GM21619 (cell line): Measurements from ENCODE around the gene OCIAD1.
"Not testable (repeated sequence)": the region's sequence is repeated elsewhere in the genome, so short reads cannot be mapped to it uniquely, and the experiment has no call there.

Source experiments
- ATAC-seq: cut with Tn5 transposase; IDR thresholded peaks from one replicate; pipeline ENCODE4 v1.9.1; 2021; ENCODE audit not compliant: unreplicated experiment

OCIAD1 gene

GRCh38 chr4:48816971-48817370 lies 13.9 kb upstream of the OCIAD1 start:
- no peak for ATAC-seq

DNA sequence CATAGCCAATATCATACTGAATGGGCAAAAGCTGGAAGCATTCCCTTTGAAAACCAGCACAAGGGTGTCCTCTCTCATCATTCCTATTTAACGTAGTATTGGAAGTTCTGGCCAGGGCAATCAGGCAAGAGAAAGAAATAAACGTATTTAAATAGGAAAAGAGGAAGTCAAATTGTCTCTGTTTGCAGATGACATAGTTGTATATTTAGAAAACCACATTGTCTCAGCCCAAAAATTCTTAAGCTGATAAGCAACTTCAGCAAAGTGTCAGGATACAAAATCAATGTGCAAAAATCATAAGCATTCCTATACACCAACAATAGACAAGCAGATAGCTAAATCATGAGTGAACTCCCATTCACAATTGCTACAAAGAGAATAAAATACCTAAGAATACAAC lies 9.5 kb upstream of the OCIAD1 start:
- ATAC-seq, result not testable (repeated sequence)

DNA sequence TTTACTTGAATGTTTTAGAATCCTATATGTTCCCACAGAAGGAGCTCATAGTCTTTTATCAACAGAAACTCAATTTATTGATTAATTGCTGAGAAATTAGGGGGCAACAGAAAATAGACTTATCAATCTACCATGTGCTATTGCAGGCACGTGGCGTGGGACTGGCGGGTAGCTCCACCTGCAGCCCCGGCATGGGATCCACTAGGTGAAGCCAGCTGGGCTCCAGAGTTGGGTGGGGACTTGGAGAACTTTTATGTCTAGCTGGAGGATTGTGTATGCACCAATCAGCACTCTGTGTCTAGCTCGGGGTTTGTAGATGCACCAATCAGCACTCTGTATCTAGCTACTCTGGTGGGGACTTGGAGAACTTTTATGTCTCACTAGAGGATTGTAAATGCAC lies 3.3 kb upstream of the OCIAD1 start:
- ATAC-seq, result no peak

DNA sequence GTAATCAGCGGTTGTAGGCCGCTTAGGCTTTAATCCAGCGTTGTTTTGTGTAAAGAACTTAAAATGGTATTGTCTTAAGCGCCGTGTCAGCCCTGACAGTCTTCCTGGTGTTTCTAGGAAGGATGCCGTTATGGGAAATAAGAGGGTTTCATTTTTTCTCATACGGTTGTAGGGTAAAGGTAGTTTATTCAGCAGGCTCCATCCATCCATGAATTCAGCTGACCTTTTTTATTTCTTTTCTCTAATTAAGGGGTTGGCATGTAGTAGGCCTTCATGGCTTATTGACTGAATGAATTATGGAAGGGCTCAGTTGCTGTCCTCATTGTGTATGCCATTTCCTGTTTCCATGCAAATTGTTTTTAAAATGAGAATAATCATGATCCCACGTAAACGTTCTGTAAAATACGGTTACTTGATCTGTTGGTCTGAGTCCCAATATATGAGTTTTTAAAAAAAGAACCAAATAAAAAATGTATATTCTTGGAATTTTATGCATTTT lies 693 bp downstream of the OCIAD1 start:
- ATAC-seq, result no peak

DNA sequence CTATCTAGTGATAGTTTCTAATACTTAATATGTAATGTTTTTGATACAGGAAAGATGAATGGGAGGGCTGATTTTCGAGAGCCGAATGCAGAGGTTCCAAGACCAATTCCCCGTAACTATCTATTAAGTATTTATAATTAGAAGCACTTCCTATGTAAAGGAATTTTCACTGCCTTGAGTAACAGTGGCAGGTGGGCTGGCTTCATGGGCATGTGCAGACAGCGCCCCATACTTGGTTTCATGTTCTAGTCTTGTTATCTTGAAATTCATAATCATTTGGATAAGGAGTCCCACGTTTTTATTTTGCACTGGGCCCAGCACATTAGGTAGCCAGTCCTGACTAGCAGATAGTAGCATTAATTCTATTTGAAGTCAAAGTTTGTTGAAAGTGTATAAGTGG lies 1.7 kb downstream of the OCIAD1 start:
- no peak for ATAC-seq

- no peak for ATAC-seq
These were observed 5.8 kb downstream of the OCIAD1 start for GRCh38 chr4:48836658-48837057.

GRCh38 chr4:48841045-48841827 lies 10.3 kb downstream of the OCIAD1 start:
- ATAC-seq, result no peak

DNA sequence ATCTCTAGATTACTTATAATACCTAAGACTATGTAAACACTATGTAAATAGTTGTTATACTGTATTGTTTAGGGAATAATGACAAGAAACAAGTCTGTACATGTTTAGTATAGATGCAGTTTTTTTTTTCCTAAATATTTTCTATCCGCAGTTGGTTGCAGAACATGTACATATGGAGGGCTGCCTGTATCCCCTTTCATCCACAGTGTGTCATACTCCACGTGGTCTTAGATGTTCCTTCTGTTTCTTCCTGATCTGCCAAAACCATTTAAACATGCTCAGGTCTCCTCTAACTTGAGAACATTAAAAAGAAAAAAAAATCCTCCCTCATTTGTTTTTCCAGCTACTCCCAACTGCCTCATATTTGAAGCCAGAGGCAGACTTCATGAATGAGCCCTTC lies 14.0 kb downstream of the OCIAD1 start:
- no peak for ATAC-seq

GRCh38 chr4:48848799-48849198 lies 17.9 kb downstream of the OCIAD1 start:
- ATAC-seq, result not testable (repeated sequence)

DNA sequence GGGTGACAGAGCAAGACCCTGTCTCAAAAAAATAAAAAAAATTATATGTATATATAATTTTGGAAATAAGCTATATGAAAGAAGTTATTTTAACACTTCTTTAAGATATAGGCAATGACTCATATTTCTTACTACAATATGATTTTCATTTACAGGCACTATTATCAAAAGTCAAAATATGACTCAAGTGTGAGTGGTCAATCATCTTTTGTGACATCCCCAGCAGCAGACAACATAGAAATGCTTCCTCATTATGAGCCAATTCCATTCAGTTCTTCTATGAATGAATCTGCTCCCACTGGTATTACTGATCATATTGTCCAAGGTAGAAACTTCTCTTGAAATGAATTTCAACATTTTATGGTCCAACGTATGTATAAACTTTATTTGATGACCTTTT lies 20.8 kb downstream of the OCIAD1 start:
- no peak for ATAC-seq

DNA sequence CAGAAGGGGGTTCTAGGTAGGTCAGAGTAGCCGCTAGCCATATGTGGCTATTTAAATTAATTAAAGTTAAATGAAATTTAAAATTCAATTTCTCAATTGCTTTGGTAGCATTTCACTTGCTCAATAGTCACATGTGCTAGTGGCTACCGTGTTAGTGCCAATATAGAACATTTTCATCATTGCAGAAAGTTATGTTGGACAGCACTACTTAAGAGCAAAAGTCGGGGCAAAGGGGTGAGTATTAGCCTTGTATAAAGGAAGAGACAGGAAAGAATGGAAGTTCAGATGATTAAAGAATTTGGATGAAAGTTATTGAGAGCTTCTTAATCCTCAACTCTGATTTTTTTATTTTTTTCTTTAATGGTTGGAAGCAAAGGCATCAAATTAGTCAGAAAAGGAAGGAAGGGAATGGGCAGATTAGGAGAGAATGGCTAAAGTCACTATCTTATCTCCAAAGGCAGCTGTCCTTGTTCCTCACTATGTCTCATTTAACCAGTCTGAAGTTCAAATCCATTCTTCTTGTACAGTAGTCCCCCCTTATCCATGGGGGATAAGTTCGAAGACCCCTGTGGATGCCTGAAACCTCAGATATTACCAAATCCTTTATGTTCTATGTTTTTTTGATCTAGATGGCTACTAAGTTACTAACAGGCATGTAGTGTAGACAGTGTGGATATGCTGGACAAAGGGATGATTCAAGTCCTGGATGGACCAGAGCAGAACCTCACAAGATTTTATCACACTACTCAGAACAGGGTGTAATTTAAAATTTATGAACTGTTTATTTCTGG lies 22.9 kb downstream of the OCIAD1 start:
- ATAC-seq, result no peak

- no peak for ATAC-seq
These were observed 23.5 kb downstream of the OCIAD1 start for GRCh38 chr4:48854395-48854683.

- no peak for ATAC-seq
These were observed 24.1 kb downstream of the OCIAD1 start for GRCh38 chr4:48854982-48855381.

DNA sequence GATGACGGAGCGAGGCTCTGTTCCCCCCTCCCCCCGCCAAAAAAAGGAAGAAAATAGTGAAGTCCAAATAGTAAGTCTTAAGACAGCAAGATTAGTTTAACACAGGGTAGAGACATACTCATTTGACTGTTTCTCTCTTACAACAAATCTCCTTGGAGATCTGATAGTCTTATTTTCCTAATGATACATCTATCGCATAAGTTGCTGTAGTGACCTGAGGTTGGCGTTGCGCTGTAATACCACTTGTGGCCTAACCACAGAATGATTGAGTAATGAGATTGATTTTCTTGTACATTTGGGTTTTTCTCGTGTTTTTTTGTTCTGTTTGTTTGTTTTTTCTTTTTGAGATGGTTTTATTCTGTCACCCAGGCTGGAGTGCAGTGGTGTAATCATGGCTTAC lies 27.2 kb downstream of the OCIAD1 start:
- ATAC-seq, result no peak

- no peak for ATAC-seq
These were observed 31.1 kb downstream of the OCIAD1 start for GRCh38 chr4:48862038-48862437.

GRCh38 chr4:48862661-48863060 lies 31.8 kb downstream of the OCIAD1 start:
- ATAC-seq, result no peak

DNA sequence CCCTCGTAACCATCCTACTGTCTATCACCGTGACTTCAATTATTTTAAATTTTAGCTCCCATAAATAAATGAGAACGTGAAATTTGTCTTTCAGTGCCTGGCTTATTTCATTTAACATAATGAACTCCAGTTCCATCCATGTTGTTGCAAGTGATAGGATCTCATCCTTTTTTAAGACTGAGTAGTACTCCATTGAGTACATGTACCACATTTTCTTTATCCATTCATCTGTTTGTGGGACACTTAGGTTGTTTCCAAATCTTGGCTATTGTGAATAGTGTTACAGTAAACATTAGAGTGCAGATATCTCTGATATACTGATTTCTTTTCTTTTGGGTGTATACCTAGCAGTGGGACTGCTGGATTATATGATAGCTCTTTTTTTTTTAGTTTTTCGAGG lies 32.8 kb downstream of the OCIAD1 start:
- ATAC-seq, result no peak

- not testable (repeated sequence) for ATAC-seq
These were observed 33.8 kb downstream of the OCIAD1 start for GRCh38 chr4:48864696-48865095.

DNA sequence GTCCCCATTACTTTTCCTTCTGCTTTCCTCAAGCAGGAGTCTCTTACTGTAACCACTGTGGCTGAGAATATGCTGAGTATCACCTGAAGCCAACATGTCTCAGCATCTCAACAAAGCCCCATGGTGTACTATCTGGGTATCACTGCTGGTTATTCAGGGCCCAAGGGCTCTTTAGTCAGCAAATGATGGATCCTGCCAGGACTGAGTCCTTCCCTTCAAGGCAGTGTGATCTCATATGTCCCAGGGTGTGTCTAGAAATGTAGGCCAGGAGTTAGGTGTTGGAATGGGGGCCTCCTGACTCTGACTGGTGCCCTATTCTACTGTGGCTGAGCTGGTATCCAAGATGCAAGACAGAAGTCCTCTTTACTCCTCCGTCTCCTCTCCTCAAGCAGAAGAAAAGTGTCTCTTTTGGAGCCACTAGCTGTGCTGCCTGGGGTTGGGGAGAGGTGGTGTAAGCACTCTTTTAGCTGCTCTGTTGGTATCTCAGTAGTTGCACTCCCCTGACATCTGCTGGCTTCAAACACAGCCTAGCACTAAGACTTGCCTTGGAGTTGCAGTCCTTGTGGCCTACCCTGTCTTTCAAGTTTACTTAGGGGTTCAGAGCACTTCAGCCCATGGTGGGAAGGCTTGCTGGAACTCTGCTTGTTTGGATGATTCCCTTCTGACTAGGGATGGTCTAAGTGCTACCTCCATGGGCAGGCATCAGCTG lies 47.1 kb downstream of the OCIAD1 start:
- no peak for ATAC-seq

- ATAC-seq, result no peak
These were observed 48.9 kb downstream of the OCIAD1 start for GRCh38 chr4:48879561-48880442.

GRCh38 chr4:48881646-48882045 lies 50.8 kb downstream of the OCIAD1 start:
- not testable (repeated sequence) for ATAC-seq
